Measurements from ENCODE around the gene ERGIC1.

Gene ERGIC1

GRCh38 chr5:172923539-172923938 is 89.5 kb downstream of the ERGIC1 start:
- Histone ChIP-seq H2AFZ (ENCODE audit: low read length) (no peak overlapping the region), H3K18ac (ENCODE audit: low read length) (no peak overlapping the region), H3K27me3 (ENCODE audit: control insufficient read depth in 3 of 3, insufficient read depth in 3 of 3, low read depth in 1 of 3, low read length in 3 of 3) (no peaks in the 10 kb centered on the region), H2BK15ac (ENCODE audit: low read length) (no peak overlapping the region), H3K36me3 (replicated peaks in 1 of 2; ENCODE audit: control insufficient read depth in 2 of 2, insufficient read depth in 2 of 2, low read length in 2 of 2) (peaks cover 17 to 73% of the 10 kb centered on the region in 2 donors), H3K23ac (ENCODE audit: low read depth, low read length, poor library complexity) (no peak overlapping the region), H2BK12ac (ENCODE audit: low read length) (no peak overlapping the region), H3K9ac (ENCODE audit: low read depth, low read length, poor library complexity) (no peak overlapping the region), H3K4me1 (ENCODE audit: control insufficient read depth in 2 of 2, insufficient read depth in 1 of 2, low read depth in 1 of 2, low read length in 2 of 2) (no peaks in the 10 kb centered on the region), H3K9me3 (replicated peaks in 1 of 2; ENCODE audit: control insufficient read depth in 2 of 2, insufficient read depth in 1 of 2, low read depth in 1 of 2, low read length in 2 of 2) (no peaks in the 10 kb centered on the region), H4K91ac (ENCODE audit: low read depth, low read length, poor library complexity) (no peak overlapping the region), H2BK5ac (ENCODE audit: low read length) (no peak overlapping the region), H3K14ac (ENCODE audit: low read length) (no peak overlapping the region), H3K27ac (replicated peaks; ENCODE audit: low read length) (no peak overlapping the region), H4K8ac (ENCODE audit: low read depth, low read length) (no peak overlapping the region), H3K4me2 (ENCODE audit: insufficient read depth, low read length, poor library complexity, severe bottlenecking) (no peak overlapping the region), H2BK120ac (ENCODE audit: low read depth, low read length) (no peak overlapping the region), H3K79me1 (ENCODE audit: low read depth, low read length) (no peaks in the 10 kb centered on the region), H2AK5ac (ENCODE audit: low read depth, low read length) (no peak overlapping the region), H3K4ac (ENCODE audit: low read length) (no peak overlapping the region), H3K4me3 (ENCODE audit: low read length in 2 of 2) (no peak overlapping the region)
- DNase-seq (ENCODE audit: low spot score) = no peak
- no CpG with 5 or more reads among the region's 5 CpGs for WGBS, 2 donors (ENCODE audit: extremely low coverage in 2 of 2, insufficient read length in 2 of 2, insufficient replicate concordance in 1 of 2)

GRCh38 chr5:172925336-172925948 is 91.4 kb downstream of the ERGIC1 start:
- Histone ChIP-seq H2AFZ (ENCODE audit: low read length) (no peak overlapping the region), H3K4me2 (ENCODE audit: insufficient read depth, low read length, poor library complexity, severe bottlenecking) (no peak overlapping the region), H3K9ac (ENCODE audit: low read depth, low read length, poor library complexity) (peak overlapping the region; percentile 22), H4K91ac (ENCODE audit: low read depth, low read length, poor library complexity) (no peak overlapping the region), H3K4ac (ENCODE audit: low read length) (no peak overlapping the region), H3K27me3 (ENCODE audit: control insufficient read depth in 3 of 3, insufficient read depth in 3 of 3, low read depth in 1 of 3, low read length in 3 of 3) (no peaks in the 10 kb centered on the region), H2AK5ac (ENCODE audit: low read depth, low read length) (no peak overlapping the region), H3K79me1 (ENCODE audit: low read depth, low read length) (no peaks in the 10 kb centered on the region), H4K8ac (ENCODE audit: low read depth, low read length) (no peak overlapping the region), H2BK15ac (ENCODE audit: low read length) (no peak overlapping the region), H3K14ac (ENCODE audit: low read length) (no peak overlapping the region), H3K9me3 (replicated peaks in 1 of 2; ENCODE audit: control insufficient read depth in 2 of 2, insufficient read depth in 1 of 2, low read depth in 1 of 2, low read length in 2 of 2) (no peaks in the 10 kb centered on the region), H2BK12ac (ENCODE audit: low read length) (no peak overlapping the region), H2BK5ac (ENCODE audit: low read length) (no peak overlapping the region), H2BK120ac (ENCODE audit: low read depth, low read length) (no peak overlapping the region), H3K23ac (ENCODE audit: low read depth, low read length, poor library complexity) (no peak overlapping the region), H3K4me1 (ENCODE audit: control insufficient read depth in 2 of 2, insufficient read depth in 1 of 2, low read depth in 1 of 2, low read length in 2 of 2) (no peaks in the 10 kb centered on the region), H3K27ac (replicated peaks; ENCODE audit: low read length) (no peak overlapping the region), H3K36me3 (replicated peaks in 1 of 2; ENCODE audit: control insufficient read depth in 2 of 2, insufficient read depth in 2 of 2, low read length in 2 of 2) (peaks cover 10 to 60% of the 10 kb centered on the region in 2 donors), H3K18ac (ENCODE audit: low read length) (no peak overlapping the region), H3K4me3 (ENCODE audit: low read length in 2 of 2) (no peak overlapping the region)
- WGBS, 2 donors (ENCODE audit: extremely low coverage in 2 of 2, insufficient read length in 2 of 2, insufficient replicate concordance in 1 of 2) = no CpG with 5 or more reads among the region's 9 CpGs
- DNase-seq (ENCODE audit: low spot score) = no peak

DNA sequence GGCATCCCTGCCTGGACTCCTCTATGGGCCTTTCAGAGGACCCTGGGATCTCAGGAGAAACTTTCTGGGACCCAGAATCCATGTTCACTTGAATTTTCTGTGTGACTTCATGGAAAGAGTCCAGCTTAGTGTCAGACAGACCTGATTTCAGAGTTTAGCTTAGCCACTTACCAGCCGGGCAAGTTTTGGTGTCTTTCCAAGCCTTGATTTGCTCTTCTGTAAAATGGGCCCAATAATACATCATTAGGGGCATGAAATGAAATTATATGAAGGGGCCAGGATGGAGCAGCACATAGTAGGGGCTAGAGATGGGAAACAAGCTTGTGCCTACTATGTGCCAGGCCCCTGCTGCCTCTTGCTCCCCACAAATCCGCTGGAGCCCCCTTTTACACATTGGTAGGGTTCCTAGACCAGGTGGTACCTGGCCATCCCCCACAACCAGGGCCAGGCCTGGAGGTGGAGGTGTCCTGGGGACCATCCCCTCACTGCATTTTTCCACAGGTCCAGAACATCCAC is 92.0 kb downstream of the ERGIC1 start:
- DNase-seq (ENCODE audit: low spot score) = no peak

DNA sequence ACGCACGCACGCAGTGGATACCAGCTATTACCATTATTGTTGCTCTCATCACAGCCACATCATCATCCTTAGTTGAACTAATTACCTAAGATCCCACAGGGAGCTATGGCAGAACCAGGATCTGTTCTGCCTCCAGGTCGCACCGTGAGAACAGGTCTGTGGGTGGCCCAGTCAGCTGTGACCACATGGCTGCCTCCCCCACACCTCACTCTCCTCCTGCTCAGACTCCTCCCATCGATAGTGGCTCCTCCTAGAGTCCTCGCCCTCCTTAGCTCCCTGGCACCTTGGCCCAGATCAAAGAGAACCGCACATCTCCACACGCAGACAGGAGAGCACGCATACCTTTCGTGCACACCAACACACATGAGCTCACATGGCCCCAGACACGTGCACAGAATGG is 92.7 kb downstream of the ERGIC1 start:
- Histone ChIP-seq H2AFZ (ENCODE audit: low read length) (no peak overlapping the region), H2BK120ac (ENCODE audit: low read depth, low read length) (no peak overlapping the region), H2BK15ac (ENCODE audit: low read length) (no peak overlapping the region), H3K14ac (ENCODE audit: low read length) (no peak overlapping the region), H2BK12ac (ENCODE audit: low read length) (no peak overlapping the region), H3K79me1 (ENCODE audit: low read depth, low read length) (no peaks in the 10 kb centered on the region), H3K4ac (ENCODE audit: low read length) (no peak overlapping the region), H4K91ac (ENCODE audit: low read depth, low read length, poor library complexity) (no peak overlapping the region), H3K23ac (ENCODE audit: low read depth, low read length, poor library complexity) (no peak overlapping the region), H3K4me3 (ENCODE audit: low read length in 2 of 2) (no peak overlapping the region), H2BK5ac (ENCODE audit: low read length) (no peak overlapping the region), H4K8ac (ENCODE audit: low read depth, low read length) (no peak overlapping the region), H3K9me3 (replicated peaks in 1 of 2; ENCODE audit: control insufficient read depth in 2 of 2, insufficient read depth in 1 of 2, low read depth in 1 of 2, low read length in 2 of 2) (no peaks in the 10 kb centered on the region), H3K36me3 (replicated peaks in 1 of 2; ENCODE audit: control insufficient read depth in 2 of 2, insufficient read depth in 2 of 2, low read length in 2 of 2) (peaks cover 11 to 50% of the 10 kb centered on the region in 2 donors), H3K27me3 (ENCODE audit: control insufficient read depth in 3 of 3, insufficient read depth in 3 of 3, low read depth in 1 of 3, low read length in 3 of 3) (no peaks in the 10 kb centered on the region), H3K4me1 (ENCODE audit: control insufficient read depth in 2 of 2, insufficient read depth in 1 of 2, low read depth in 1 of 2, low read length in 2 of 2) (no peaks in the 10 kb centered on the region), H3K18ac (ENCODE audit: low read length) (no peak overlapping the region), H3K9ac (ENCODE audit: low read depth, low read length, poor library complexity) (no peak overlapping the region), H3K27ac (replicated peaks; ENCODE audit: low read length) (no peak overlapping the region), H2AK5ac (ENCODE audit: low read depth, low read length) (no peak overlapping the region), H3K4me2 (ENCODE audit: insufficient read depth, low read length, poor library complexity, severe bottlenecking) (no peak overlapping the region)
- no peak for DNase-seq (ENCODE audit: low spot score)
- WGBS, 2 donors (ENCODE audit: extremely low coverage in 2 of 2, insufficient read length in 2 of 2, insufficient replicate concordance in 1 of 2) = no CpG with 5 or more reads among the region's 12 CpGs

More for the DNA sequence above, 92.0 kb downstream of the ERGIC1 start:
- H3K4ac ChIP-seq (ENCODE audit: low read length) = no peak overlapping the region
- H3K23ac ChIP-seq (ENCODE audit: low read depth, low read length, poor library complexity) = no peak overlapping the region
- H2AFZ ChIP-seq (ENCODE audit: low read length) = no peak overlapping the region
- no peak overlapping the region for H3K4me2 ChIP-seq (ENCODE audit: insufficient read depth, low read length, poor library complexity, severe bottlenecking)
- H4K8ac ChIP-seq (ENCODE audit: low read depth, low read length) = no peak overlapping the region
- no peak overlapping the region for H2BK12ac ChIP-seq (ENCODE audit: low read length)
- no peaks in the 10 kb centered on the region for H3K9me3 ChIP-seq (replicated peaks in 1 of 2; ENCODE audit: control insufficient read depth in 2 of 2, insufficient read depth in 1 of 2, low read depth in 1 of 2, low read length in 2 of 2)
- H3K27ac ChIP-seq (replicated peaks; ENCODE audit: low read length) = no peak overlapping the region
- no peak overlapping the region for H2BK120ac ChIP-seq (ENCODE audit: low read depth, low read length)
- no peak overlapping the region for H2BK15ac ChIP-seq (ENCODE audit: low read length)
- no peak overlapping the region for H2BK5ac ChIP-seq (ENCODE audit: low read length)
- peaks cover 10 to 56% of the 10 kb centered on the region in 2 donors for H3K36me3 ChIP-seq (replicated peaks in 1 of 2; ENCODE audit: control insufficient read depth in 2 of 2, insufficient read depth in 2 of 2, low read length in 2 of 2)
- H3K4me1 ChIP-seq (ENCODE audit: control insufficient read depth in 2 of 2, insufficient read depth in 1 of 2, low read depth in 1 of 2, low read length in 2 of 2) = no peaks in the 10 kb centered on the region
- WGBS, 2 donors (ENCODE audit: extremely low coverage in 2 of 2, insufficient read length in 2 of 2, insufficient replicate concordance in 1 of 2) = no CpG with 5 or more reads among the region's 2 CpGs
- no peak overlapping the region for H4K91ac ChIP-seq (ENCODE audit: low read depth, low read length, poor library complexity)
- no peaks in the 10 kb centered on the region for H3K79me1 ChIP-seq (ENCODE audit: low read depth, low read length)
- H3K14ac ChIP-seq (ENCODE audit: low read length) = no peak overlapping the region
- H3K18ac ChIP-seq (ENCODE audit: low read length) = no peak overlapping the region
- H3K27me3 ChIP-seq (ENCODE audit: control insufficient read depth in 3 of 3, insufficient read depth in 3 of 3, low read depth in 1 of 3, low read length in 3 of 3) = no peaks in the 10 kb centered on the region
- H3K9ac ChIP-seq (ENCODE audit: low read depth, low read length, poor library complexity) = no peak overlapping the region
- no peak overlapping the region for H2AK5ac ChIP-seq (ENCODE audit: low read depth, low read length)
- H3K4me3 ChIP-seq (ENCODE audit: low read length in 2 of 2) = no peak overlapping the region
